HPDE6-E6E7 (cell line): Measurements from ENCODE around the gene CPAMD8.
A peak's percentile ranks its signal among the peaks of the same experiment; 100 is the strongest.

Source experiments
- DNase-seq: peaks from one replicate; pipeline ENCODE4 v3.0.0; 2011; ENCODE audit warnings: missing footprints; ENCODE audit errors: extremely low spot score

Gene CPAMD8

GRCh38 chr19:16892868-16893685, 133.5 kb downstream of the CPAMD8 start:
- no peak for DNase-seq

GRCh38 chr19:16892436-16892835, 134.2 kb downstream of the CPAMD8 start:
- DNase-seq = no peak

- no peak for DNase-seq
Observed at GRCh38 chr19:16891696-16892382, 134.8 kb downstream of the CPAMD8 start.

- DNase-seq = no peak
Observed at GRCh38 chr19:16890461-16891184, 136.0 kb downstream of the CPAMD8 start.

- DNase-seq = no peak
Observed at GRCh38 chr19:16889883-16890460, 136.6 kb downstream of the CPAMD8 start.

GRCh38 chr19:16889366-16889882, 137.2 kb downstream of the CPAMD8 start:
- no peak for DNase-seq

- no peak for DNase-seq
Observed at GRCh38 chr19:16888629-16889365, 137.8 kb downstream of the CPAMD8 start, which contains the start of gene F2RL3. Gene F2RL3, plus strand, starts transcription at chr19:16888999. Its CDS starts 191 bp downstream, at chr19:16889190.

- DNase-seq = no peak
Observed at GRCh38 chr19:16887353-16888265, 139.0 kb downstream of the CPAMD8 start.

GRCh38 chr19:16886305-16886880, 140.2 kb downstream of the CPAMD8 start:
- DNase-seq = no peak

GRCh38 chr19:16885166-16885565, 141.4 kb downstream of the CPAMD8 start:
- DNase-seq = no peak

- peak; percentile 41 for DNase-seq
Observed at GRCh38 chr19:16883522-16883921, 143.1 kb downstream of the CPAMD8 start.

GRCh38 chr19:16882146-16882545, 144.5 kb downstream of the CPAMD8 start:
- DNase-seq = no peak

GRCh38 chr19:16880884-16881554, 145.6 kb downstream of the CPAMD8 start:
- DNase-seq = no peak

GRCh38 chr19:16878181-16878965, 148.2 kb downstream of the CPAMD8 start:
- DNase-seq = no peak

- DNase-seq = no peak
Observed at GRCh38 chr19:16877581-16877980, 149.0 kb downstream of the CPAMD8 start.

GRCh38 chr19:16876904-16877361, 149.7 kb downstream of the CPAMD8 start:
- DNase-seq = no peak

- DNase-seq = no peak
Observed at GRCh38 chr19:16875584-16876555, 150.7 kb downstream of the CPAMD8 start.
